ENCODE results near the gene RNPS1.

Gene RNPS1, protein sequence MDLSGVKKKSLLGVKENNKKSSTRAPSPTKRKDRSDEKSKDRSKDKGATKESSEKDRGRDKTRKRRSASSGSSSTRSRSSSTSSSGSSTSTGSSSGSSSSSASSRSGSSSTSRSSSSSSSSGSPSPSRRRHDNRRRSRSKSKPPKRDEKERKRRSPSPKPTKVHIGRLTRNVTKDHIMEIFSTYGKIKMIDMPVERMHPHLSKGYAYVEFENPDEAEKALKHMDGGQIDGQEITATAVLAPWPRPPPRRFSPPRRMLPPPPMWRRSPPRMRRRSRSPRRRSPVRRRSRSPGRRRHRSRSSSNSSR

DNA sequence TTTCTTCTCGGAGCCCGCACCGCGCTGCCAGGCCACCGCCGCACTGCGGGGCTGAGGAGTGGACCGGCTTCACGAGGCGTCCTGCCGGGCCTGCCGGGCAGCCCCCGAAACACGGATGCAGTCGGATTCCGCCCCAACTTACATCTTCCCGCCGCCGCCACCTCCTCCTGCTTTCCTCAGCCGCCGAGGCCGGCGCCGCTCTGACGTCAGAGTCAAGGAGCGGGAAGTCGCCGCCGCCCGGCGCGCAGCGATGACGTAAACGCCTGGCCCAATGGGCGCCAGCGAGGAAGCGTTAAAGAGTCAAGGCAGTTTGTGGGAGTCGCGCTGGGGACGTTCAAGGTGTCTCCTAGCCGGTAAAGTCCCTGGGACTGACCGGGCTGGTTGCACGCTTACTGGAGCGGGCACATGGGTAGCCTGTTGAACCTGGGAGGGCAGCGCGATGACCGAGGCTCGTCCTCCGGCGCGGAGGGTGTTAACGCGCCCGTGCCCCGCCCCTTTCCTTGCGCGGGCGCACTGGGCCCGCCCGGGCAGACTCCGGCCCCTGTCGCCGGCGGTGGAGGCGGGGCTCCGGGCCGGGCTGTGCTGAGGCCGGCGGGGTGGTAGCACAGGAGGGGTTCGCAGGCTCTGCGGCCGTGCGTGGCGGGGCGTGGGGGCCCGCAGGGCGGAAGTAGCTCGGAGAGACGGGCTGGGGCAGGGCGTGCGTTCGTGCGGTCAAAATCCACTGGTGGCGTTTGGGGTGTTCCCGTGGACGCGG, at the start of gene RNPS1:
Gene RNPS1, minus strand, starts transcription at position 214 of the 754 bp plus-strand sequence. CDS start 3,483 bp downstream, outside the sequence.
- peak within 1 kb of the TSS; percentile 69 for H3K4me3 ChIP-seq (ENCODE audit: low read depth, low read length)
- TF ChIP-seq, protein P1, sequence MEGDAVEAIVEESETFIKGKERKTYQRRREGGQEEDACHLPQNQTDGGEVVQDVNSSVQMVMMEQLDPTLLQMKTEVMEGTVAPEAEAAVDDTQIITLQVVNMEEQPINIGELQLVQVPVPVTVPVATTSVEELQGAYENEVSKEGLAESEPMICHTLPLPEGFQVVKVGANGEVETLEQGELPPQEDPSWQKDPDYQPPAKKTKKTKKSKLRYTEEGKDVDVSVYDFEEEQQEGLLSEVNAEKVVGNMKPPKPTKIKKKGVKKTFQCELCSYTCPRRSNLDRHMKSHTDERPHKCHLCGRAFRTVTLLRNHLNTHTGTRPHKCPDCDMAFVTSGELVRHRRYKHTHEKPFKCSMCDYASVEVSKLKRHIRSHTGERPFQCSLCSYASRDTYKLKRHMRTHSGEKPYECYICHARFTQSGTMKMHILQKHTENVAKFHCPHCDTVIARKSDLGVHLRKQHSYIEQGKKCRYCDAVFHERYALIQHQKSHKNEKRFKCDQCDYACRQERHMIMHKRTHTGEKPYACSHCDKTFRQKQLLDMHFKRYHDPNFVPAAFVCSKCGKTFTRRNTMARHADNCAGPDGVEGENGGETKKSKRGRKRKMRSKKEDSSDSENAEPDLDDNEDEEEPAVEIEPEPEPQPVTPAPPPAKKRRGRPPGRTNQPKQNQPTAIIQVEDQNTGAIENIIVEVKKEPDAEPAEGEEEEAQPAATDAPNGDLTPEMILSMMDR (IDR thresholded peaks at IDR 0.05; ENCODE audit: low read depth, low read length), result no peak

DNA sequence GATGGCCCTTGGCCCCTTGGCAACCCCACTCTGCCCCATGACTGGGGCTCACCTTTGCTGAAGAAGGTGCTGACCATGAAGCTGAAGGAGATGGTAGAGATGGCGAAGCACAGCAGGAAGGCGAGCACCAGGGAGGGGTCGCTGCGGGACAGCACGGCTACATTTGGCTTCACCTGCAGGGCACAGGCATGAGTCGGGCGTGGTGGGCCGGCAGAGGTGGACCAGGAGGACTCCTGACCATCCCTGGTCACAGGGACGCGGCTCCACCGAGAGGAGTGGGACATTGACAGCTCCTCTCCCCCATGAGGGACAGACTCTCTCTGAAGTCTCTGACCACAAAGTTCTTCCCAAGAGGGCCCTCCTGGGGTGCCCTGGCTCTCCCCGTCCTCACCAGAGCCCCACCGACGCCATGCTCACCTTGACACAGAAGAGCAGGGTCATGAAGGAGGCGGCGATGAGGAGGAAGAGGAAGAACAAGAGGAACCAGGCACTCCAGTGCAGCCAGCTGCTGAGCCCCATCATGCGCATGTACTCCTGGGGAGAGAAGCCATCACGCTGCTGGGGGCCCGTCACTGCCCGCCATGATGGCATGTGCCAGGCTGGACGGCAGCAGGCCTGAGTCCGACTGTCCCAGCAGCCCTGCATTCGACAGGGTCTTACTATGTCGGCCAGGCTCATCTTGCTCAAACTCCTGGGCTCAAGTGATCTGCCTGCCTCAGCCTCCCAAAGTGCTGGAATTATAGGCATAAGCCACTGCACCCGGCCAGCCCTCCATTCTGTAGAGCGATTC, 49.5 kb upstream of the RNPS1 start:
- TF ChIP-seq, protein P1 (IDR thresholded peaks at IDR 0.05; ENCODE audit: low read depth, low read length), result no peak
- no peak overlapping the region for H3K4me3 ChIP-seq (ENCODE audit: low read depth, low read length)

DNA sequence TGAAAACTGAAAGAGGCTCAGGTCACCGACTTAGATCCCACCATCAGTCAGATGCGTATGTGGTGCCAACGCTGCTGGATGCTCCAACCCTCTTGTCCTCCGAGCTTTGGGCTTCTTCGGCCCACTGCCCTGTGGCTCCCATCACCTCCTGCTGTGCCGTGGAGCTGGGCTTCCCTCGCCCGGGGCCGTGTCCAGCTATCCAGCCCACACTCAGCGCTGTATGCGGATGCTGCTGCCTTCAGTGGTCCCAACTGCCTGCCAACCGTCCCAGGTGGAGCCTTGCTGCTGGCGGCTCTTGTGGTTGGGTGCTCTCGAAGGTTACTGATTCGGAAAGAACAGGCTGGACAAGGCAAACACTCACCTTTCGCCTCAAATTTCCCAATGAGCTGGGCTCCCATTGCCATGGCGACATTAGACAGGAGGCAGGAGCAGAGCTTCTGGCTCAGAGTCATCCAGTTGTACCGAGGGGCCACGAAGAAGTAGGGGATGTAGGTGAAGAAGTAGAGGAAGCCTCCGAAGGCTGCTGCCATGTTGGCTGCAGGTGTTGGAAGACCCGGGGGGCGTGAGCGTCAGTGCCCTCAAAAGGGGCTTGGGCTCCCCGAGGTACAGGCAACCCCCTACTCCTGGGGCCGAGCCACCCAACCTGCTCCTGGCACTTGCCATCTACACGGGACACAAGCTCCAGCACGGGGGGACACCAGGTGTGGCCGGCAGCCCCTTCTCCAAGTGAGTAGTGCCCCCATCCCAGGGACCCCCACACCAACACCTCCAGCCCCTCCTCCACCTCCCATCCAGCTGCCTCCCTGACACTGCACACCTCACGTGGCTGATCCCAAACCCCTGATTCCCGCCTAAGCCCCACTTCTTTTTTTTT, 40.4 kb upstream of the RNPS1 start:
- H3K4me3 ChIP-seq (ENCODE audit: low read depth, low read length), result no peak overlapping the region
- TF ChIP-seq, protein P1 (IDR thresholded peaks at IDR 0.05; ENCODE audit: low read depth, low read length), result no peak

DNA sequence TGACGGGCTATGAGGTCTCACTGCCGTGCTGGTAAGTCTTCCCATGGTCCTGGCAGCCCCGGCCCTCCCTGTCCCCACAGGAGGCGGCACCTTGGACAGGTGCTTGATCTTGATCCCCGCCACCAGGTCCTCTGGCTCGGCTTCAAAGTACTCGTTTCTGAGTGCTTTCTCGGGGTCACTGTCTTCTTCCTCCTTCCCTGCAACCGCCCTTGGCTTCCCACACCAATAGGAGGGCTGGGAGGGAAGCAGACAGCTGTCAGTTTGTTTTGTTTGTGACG, 31.9 kb upstream of the RNPS1 start:
- TF ChIP-seq, protein P1 (IDR thresholded peaks at IDR 0.05; ENCODE audit: low read depth, low read length), result no peak
- no peak overlapping the region for H3K4me3 ChIP-seq (ENCODE audit: low read depth, low read length)

DNA sequence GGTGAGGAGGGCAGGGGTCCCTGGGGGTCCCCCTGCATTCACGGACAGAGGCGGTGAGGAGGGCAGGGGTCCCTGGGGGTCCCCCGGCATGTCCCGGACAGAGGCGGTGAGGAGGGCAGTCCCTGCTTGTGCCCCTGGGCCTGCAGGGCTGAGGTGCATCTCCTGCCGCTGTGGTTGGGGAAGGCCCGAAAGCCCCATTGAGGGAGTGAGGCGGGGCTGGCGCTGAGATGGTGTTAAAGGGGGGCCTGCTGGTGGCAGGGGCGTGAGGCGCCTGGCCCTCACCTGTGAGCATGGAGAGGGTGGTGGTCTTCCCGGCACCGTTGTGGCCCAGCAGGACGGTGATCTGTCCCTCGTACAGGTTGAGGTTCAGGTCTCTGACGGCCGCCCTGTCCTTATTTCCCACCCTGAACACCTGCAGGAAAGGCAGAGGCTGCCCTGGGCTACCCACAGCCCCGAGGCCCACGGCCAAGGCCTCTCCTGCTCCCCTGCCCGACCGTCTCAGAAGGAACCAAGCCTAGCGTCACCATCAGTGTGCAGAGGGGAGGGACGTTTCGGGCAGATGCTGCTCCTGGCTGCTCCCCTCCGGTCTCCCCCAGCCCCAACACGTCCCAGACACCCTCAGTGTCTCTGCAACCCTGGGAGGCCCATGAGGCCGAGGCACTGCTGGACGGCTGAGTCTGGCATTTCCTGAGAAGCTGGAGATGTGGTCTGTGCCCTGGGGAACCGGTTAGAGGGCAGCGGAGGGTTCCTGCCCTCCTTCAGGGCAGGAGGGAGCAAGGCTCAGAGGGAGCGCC, 31.4 kb upstream of the RNPS1 start:
- TF ChIP-seq, protein P1 (IDR thresholded peaks at IDR 0.05; ENCODE audit: low read depth, low read length), result no peak
- no peak overlapping the region for H3K4me3 ChIP-seq (ENCODE audit: low read depth, low read length)

DNA sequence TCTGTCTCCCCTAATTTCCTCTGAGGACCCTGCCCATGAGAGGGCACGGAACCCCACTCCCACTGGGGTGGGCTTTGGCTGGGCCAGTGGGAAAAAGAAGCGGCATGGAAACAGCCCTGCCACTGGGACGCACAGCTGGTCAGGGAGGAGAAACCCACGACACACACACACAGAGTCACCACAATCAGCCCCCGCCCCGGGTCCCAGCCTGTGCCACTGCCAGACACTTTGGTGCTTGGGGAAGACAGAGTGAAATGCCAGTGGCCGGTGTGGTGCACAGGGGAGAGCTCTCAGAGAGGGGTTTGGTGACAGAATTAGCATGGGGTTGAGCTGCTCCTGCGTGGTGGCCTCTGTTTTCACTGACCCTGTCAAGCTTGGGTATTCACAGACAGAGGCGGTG, 30.7 kb upstream of the RNPS1 start:
- no peak overlapping the region for H3K4me3 ChIP-seq (ENCODE audit: low read depth, low read length)
- TF ChIP-seq, protein P1 (IDR thresholded peaks at IDR 0.05; ENCODE audit: low read depth, low read length), result no peak
